Stomach smooth muscle (tissue), 2 donors: ENCODE data around the gene ARHGEF4.

Experiments used
- H3K27ac ChIP-seq: one replicate; pipeline ENCODE4 v1.7.0; 2013; ENCODE audit warnings: mild to moderate bottlenecking, low read length, inconsistent platforms
- H3K27me3 ChIP-seq, 2 donors: one replicate each; pipeline ENCODE4 v1.7.0; 2013; ENCODE audit warnings: low read length in 2 of 2; ENCODE audit not compliant: insufficient read depth in 2 of 2, control insufficient read depth in 1 of 2
- H3K36me3 ChIP-seq, 2 donors: one replicate each; pipeline ENCODE4 v1.7.0; 2013; ENCODE audit warnings: low read length in 2 of 2; ENCODE audit not compliant: control insufficient read depth in 2 of 2, insufficient read depth in 2 of 2
- H3K4me1 ChIP-seq: one replicate; pipeline ENCODE4 v1.7.0; 2013; ENCODE audit warnings: low read length; ENCODE audit not compliant: control insufficient read depth, insufficient read depth
- H3K4me3 ChIP-seq, 2 donors: one replicate each; pipeline ENCODE4 v1.7.0; 2013; ENCODE audit warnings: low read length in 2 of 2
- H3K9ac ChIP-seq, 2 donors: one replicate each; pipeline ENCODE4 v1.7.0; 2013; ENCODE audit warnings: low read length in 2 of 2, mild to moderate bottlenecking in 1 of 2
- H3K9me3 ChIP-seq, 2 donors: one replicate each; pipeline ENCODE4 v1.7.0; 2013; ENCODE audit warnings: low read length in 2 of 2; ENCODE audit not compliant: control insufficient read depth in 2 of 2
- donor health status: healthy.
- donor health status: Pancreatic carcinoma.

The ARHGEF4 gene

GRCh38 chr2:130805613-130806012 lies 31.1 kb upstream of the ARHGEF4 start:
- Histone ChIP-seq H3K9me3 (peaks cover 0 to 4% of the 10 kb centered on the region in 2 donors), H3K4me3 (no peak overlapping the region), H3K27ac (no peak overlapping the region), H3K9ac (no peak overlapping the region), H3K36me3 (no peaks in the 10 kb centered on the region), H3K4me1 (no peaks in the 10 kb centered on the region), H3K27me3 (no peaks in the 10 kb centered on the region)

DNA sequence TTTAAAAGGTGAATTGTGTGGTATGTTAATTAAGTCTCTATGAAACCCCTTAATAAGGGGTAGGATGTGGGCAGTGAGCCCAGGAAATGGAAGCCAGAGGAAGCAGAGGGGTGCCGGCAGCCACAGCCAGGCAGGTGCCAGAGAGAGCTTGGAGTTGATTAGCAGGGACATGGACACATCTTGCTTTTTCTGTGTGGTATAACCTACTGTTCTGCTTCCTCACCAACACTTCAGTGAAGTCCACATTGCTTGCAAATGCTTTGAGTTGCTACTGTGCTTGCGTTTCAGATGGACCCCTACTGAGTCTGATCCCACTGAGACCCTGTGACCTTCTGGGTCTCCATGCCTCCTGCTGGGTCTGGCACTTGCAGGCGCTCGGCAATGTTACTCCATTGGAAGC lies 30.3 kb upstream of the ARHGEF4 start:
- no peaks in the 10 kb centered on the region for H3K4me1 ChIP-seq
- no peak overlapping the region for H3K4me3 ChIP-seq
- no peaks in the 10 kb centered on the region for H3K27me3 ChIP-seq

GRCh38 chr2:130807659-130808385 lies 28.9 kb upstream of the ARHGEF4 start:
- Histone ChIP-seq H3K9me3 (peaks cover 0 to 4% of the 10 kb centered on the region in 2 donors), H3K9ac (no peak overlapping the region), H3K4me1 (no peaks in the 10 kb centered on the region), H3K27ac (no peak overlapping the region), H3K36me3 (no peaks in the 10 kb centered on the region), H3K4me3 (no peak overlapping the region), H3K27me3 (no peaks in the 10 kb centered on the region)

More for the DNA sequence above, 30.3 kb upstream of the ARHGEF4 start:
- no peak overlapping the region for H3K27ac ChIP-seq
- no peaks in the 10 kb centered on the region for H3K36me3 ChIP-seq
- H3K9ac ChIP-seq: no peak overlapping the region
- H3K9me3 ChIP-seq: peaks cover 0 to 4% of the 10 kb centered on the region in 2 donors

GRCh38 chr2:130808482-130809268 lies 28.0 kb upstream of the ARHGEF4 start:
- no peaks in the 10 kb centered on the region for H3K4me1 ChIP-seq
- H3K9me3 ChIP-seq: peaks cover 0 to 4% of the 10 kb centered on the region in 2 donors
- H3K27me3 ChIP-seq: no peaks in the 10 kb centered on the region
- no peak overlapping the region for H3K4me3 ChIP-seq
- no peak overlapping the region for H3K9ac ChIP-seq
- no peaks in the 10 kb centered on the region for H3K36me3 ChIP-seq
- H3K27ac ChIP-seq: no peak overlapping the region

GRCh38 chr2:130810490-130810889 lies 26.2 kb upstream of the ARHGEF4 start:
- Histone ChIP-seq H3K4me3 (no peak overlapping the region), H3K9me3 (peaks cover 0 to 4% of the 10 kb centered on the region in 2 donors), H3K27ac (no peak overlapping the region), H3K9ac (no peak overlapping the region), H3K4me1 (no peaks in the 10 kb centered on the region), H3K36me3 (no peaks in the 10 kb centered on the region), H3K27me3 (peaks cover 0 to 5% of the 10 kb centered on the region in 2 donors)

DNA sequence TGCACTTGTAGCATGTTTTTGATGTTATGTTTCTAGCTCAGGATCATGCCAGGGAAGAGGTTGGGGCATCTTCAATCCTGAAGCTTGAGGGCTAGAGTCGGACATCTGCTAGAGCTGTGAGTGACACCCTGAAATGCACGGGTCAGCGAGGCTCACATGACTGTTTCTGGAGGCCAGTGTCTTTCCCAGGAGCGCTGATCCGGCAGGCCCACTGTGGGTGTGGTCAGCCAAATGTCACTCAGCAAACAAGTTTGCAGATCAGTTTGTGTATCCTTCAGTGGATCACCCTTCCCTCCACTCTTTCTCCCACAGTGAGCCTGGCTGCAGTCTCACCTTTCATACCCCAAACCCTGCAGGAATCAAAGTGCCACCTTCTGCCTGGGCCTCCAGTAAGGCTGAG lies 23.0 kb upstream of the ARHGEF4 start:
- Histone ChIP-seq H3K9me3 (no peaks in the 10 kb centered on the region), H3K27ac (no peak overlapping the region), H3K4me3 (no peak overlapping the region), H3K27me3 (peaks cover 0 to 5% of the 10 kb centered on the region in 2 donors), H3K36me3 (no peaks in the 10 kb centered on the region), H3K4me1 (no peaks in the 10 kb centered on the region), H3K9ac (no peak overlapping the region)

DNA sequence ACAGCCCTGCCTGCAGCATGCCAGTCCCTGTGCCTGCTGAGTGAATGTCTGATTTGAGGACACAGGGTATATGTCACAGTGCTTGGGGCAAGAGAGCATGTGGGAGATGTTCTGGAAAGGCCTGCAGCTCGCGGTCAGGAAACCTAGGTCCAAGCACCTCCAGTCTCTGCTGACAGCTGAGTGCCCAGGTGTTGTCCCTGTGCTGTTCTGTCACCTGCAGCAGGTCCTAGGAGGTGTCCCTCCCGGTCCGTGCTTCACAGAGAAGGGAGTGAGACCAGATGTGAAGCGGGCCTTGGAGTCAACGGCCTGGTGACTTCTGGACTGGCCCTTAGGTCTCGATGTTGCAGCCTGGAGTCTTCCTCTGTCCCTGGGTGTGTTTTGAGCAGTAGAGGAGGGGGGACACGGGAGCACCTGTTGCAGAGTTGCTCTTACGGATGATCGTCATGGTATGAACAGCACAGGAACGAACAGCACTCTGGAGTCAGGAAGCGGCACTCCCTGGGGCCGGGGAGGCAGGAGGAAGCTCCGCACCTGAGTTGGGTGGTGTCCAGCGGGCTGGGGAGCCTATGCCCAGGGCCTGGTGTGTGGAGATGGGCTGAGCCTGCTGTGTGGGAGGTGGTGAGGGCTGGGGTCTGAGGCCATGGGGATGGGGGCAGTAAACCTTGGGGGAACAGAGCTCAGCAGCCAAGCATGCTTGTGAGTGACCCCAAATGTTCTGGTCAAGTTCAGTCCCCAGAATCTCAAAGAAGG lies 21.6 kb upstream of the ARHGEF4 start:
- H3K4me3 ChIP-seq: no peak overlapping the region
- no peaks in the 10 kb centered on the region for H3K36me3 ChIP-seq
- peaks cover 6% of the 10 kb centered on the region for H3K4me1 ChIP-seq
- H3K27me3 ChIP-seq: peaks cover 0 to 5% of the 10 kb centered on the region in 2 donors
- no peak overlapping the region for H3K9ac ChIP-seq
- H3K27ac ChIP-seq: no peak overlapping the region
- H3K9me3 ChIP-seq: no peaks in the 10 kb centered on the region

DNA sequence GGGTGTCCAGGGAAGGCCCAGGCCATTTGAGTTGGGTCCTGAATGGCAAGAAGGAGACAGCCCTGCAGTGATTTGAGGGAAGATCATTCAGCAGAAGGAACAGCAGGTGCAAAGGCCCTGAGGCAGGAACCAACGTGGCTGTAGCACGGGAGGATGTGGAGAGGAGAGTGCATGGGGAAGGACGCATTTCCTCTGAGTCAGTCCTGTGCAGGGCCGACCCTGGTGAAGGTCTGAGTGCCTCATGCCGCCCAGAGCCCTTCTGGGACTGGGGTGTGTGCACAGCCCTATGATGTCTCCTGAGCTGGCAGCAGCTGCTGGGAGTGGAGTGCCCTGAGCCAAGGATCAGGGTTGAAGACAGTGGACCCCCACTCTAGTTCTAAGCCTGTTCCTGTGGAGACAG lies 17.9 kb upstream of the ARHGEF4 start:
- Histone ChIP-seq H3K9me3 (no peaks in the 10 kb centered on the region), H3K9ac (no peak overlapping the region), H3K27ac (no peak overlapping the region), H3K4me1 (peaks cover 14% of the 10 kb centered on the region), H3K4me3 (no peak overlapping the region), H3K36me3 (no peaks in the 10 kb centered on the region), H3K27me3 (peaks cover 0 to 5% of the 10 kb centered on the region in 2 donors)

DNA sequence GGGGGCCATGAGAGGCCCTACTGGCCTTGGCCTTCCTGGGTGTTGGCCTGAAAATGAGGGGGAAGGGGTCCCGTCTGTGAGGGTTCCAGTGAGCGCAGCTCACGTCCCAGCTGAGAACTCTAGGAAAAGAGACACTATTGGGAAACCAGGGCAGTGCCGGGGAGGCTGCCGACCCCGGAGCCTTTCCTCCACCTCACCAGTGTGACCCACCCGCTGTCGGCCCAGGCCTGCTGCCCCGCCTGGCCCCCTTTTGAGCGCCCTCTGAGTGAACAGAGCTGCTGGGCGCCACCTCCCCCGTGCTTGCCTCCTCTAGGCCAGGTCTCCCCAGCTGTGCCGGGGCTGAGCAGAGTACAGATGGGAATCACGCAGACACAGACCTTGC lies 17.5 kb upstream of the ARHGEF4 start:
- Histone ChIP-seq H3K4me1 (peaks cover 14% of the 10 kb centered on the region), H3K9me3 (no peaks in the 10 kb centered on the region), H3K36me3 (no peaks in the 10 kb centered on the region), H3K27me3 (peaks cover 0 to 5% of the 10 kb centered on the region in 2 donors), H3K27ac (peak overlapping the region; percentile 95), H3K9ac (peak overlapping the region in 1 of 2 donors; percentile 73), H3K4me3 (no peak overlapping the region)

GRCh38 chr2:130819608-130820278 lies 17.0 kb upstream of the ARHGEF4 start:
- H3K9ac ChIP-seq: peak overlapping the region; percentile 36 to 73
- H3K9me3 ChIP-seq: no peaks in the 10 kb centered on the region
- peak overlapping the region; percentile 95 for H3K27ac ChIP-seq

More at GRCh38 chr2:130819608-130820278, 17.0 kb upstream of the ARHGEF4 start:
- H3K36me3 ChIP-seq: no peaks in the 10 kb centered on the region
- peak overlapping the region; percentile 9 to 60 for H3K4me3 ChIP-seq
- H3K27me3 ChIP-seq: peaks cover 0 to 5% of the 10 kb centered on the region in 2 donors
- H3K4me1 ChIP-seq: peaks cover 14% of the 10 kb centered on the region
